Subcutaneous adipose tissue (tissue), 4 donors: ENCODE data around the gene NCS1. TPM values are rescaled to one million over a fixed set of nuclear protein-coding genes. Genes with fewer than 3 reads are reported as not detected.

Source experiments
- CTCF ChIP-seq: fragments of 450-650 bp; IDR thresholded peaks from one replicate; pipeline ENCODE4 v1.5.1; 2016; ENCODE audit warnings: low read depth, mild to moderate bottlenecking, control low read depth, antibody characterized with exemption, moderate library complexity
- total RNA-seq, 4 donors: library from RNA; depleted of rRNA; stranded (reverse); fragments of >200 nt; gene quantifications; one replicate each; pipeline ENCODE4 v1.1.0, GENCODE V29; 2016

The NCS1 gene
- total RNA-seq, 4 donors from 2014 or later, result 0.19 to 4.4 (median 1.8) TPM

- no peak for TF ChIP-seq CTCF
Observed at GRCh38 chr9:130260816-130261765, 88.9 kb downstream of the NCS1 start.

GRCh38 chr9:130262061-130262745 is 90.0 kb downstream of the NCS1 start:
- TF ChIP-seq CTCF, result no peak

- no peak for TF ChIP-seq CTCF
Observed at GRCh38 chr9:130262771-130263170, 90.6 kb downstream of the NCS1 start.

GRCh38 chr9:130263601-130264413 is 91.6 kb downstream of the NCS1 start:
- no peak for TF ChIP-seq CTCF

- no peak for TF ChIP-seq CTCF
Observed at GRCh38 chr9:130264414-130265350, 92.5 kb downstream of the NCS1 start.

GRCh38 chr9:130265431-130266235 is 93.4 kb downstream of the NCS1 start, which contains the start of gene HMCN2:
HMCN2 (plus strand) TSS chr9:130265760; CDS start chr9:130265879, 119 bp downstream.
- no peak for TF ChIP-seq CTCF
